HEK293T (cell line): ENCODE data around the gene PROCA1.

Experiments
- CTCF ChIA-PET: fragments of 350-600 bp; formaldehyde crosslinking; extraction: SDS; loops from one replicate; lab custom pipeline; 2021; ENCODE audit warnings: antibody characterized with exemption, inconsistent platforms; lab: Yijun Ruan, JAX
- POLR2A ChIA-PET: fragments of 350-600 bp; formaldehyde crosslinking; extraction: SDS; loops from one replicate; lab custom pipeline; 2020; ENCODE audit warnings: antibody characterized with exemption, inconsistent platforms; lab: Yijun Ruan, JAX
- DNase-seq: peaks from one replicate; pipeline ENCODE4 v3.0.0; 2012; ENCODE audit warnings: mixed read lengths; ENCODE audit errors: extremely low spot score
- ARNT ChIP-seq: fragments of 450-650 bp; IDR thresholded peaks from 2 replicates; pipeline ENCODE4 v1.6.1; 2017; ENCODE audit warnings: mild to moderate bottlenecking
- BHLHE40 ChIP-seq: fragments of 450-650 bp; IDR thresholded peaks from 2 replicates; pipeline ENCODE4 v1.6.1; 2016; ENCODE audit warnings: mild to moderate bottlenecking, moderate library complexity, borderline replicate concordance
- CTBP1 ChIP-seq: fragments of 450-650 bp; IDR thresholded peaks from 2 replicates; pipeline ENCODE4 v1.6.1; 2016; ENCODE audit warnings: borderline replicate concordance
- ELF4 ChIP-seq: fragments of 450-650 bp; IDR thresholded peaks from 2 replicates; pipeline ENCODE4 v1.6.1; 2017; ENCODE audit warnings: antibody characterized with exemption
- FOXA1 ChIP-seq: fragments of 450-650 bp; IDR thresholded peaks from 2 replicates; pipeline ENCODE4 v1.6.1; 2016; ENCODE audit warnings: mild to moderate bottlenecking
- FOXK2 ChIP-seq: fragments of 450-650 bp; IDR thresholded peaks from 2 replicates; pipeline ENCODE4 v1.6.1; 2016; ENCODE audit warnings: mild to moderate bottlenecking
- FOXM1 ChIP-seq: fragments of 450-650 bp; IDR thresholded peaks from 2 replicates; pipeline ENCODE4 v1.6.1; 2017; ENCODE audit warnings: mild to moderate bottlenecking, borderline replicate concordance
- HDGF ChIP-seq: fragments of 450-650 bp; IDR thresholded peaks from 2 replicates; pipeline ENCODE4 v1.6.1; 2017; ENCODE audit warnings: antibody characterized with exemption, borderline replicate concordance
- L3MBTL2 ChIP-seq: fragments of 450-650 bp; conservative IDR thresholded peaks from 2 replicates; pipeline ENCODE4 v1.6.1; 2016; ENCODE audit warnings: mild to moderate bottlenecking
- LEF1 ChIP-seq: fragments of 450-650 bp; IDR thresholded peaks from 2 replicates; pipeline ENCODE4 v1.6.1; 2017; ENCODE audit warnings: mild to moderate bottlenecking, borderline replicate concordance
- NFRKB ChIP-seq: fragments of 450-650 bp; IDR thresholded peaks from 2 replicates; pipeline ENCODE4 v1.6.1; 2016; ENCODE audit warnings: mild to moderate bottlenecking, moderate library complexity
- PKNOX1 ChIP-seq: fragments of 450-650 bp; IDR thresholded peaks from 2 replicates; pipeline ENCODE4 v1.6.1; 2016
- SP1 ChIP-seq: fragments of 450-650 bp; IDR thresholded peaks from 2 replicates; pipeline ENCODE4 v1.6.1; 2017
- SUZ12 ChIP-seq: fragments of 450-650 bp; IDR thresholded peaks from 2 replicates; pipeline ENCODE4 v1.6.1; 2016; ENCODE audit warnings: mild to moderate bottlenecking
- TARDBP ChIP-seq: fragments of 450-650 bp; IDR thresholded peaks from 2 replicates; pipeline ENCODE4 v1.6.1; 2016
- ZNF384 ChIP-seq: fragments of 450-650 bp; IDR thresholded peaks from 2 replicates; pipeline ENCODE4 v1.6.1; 2016

Gene PROCA1

GRCh38 chr17:28657756-28658155 is 53.9 kb downstream of the PROCA1 start:
- no peak for DNase-seq
- ChIA-PET POLR2A (interaction anchor here (1.6 kb wide), 1 partner anchor 13 kb away, joined by 8 read pairs; the partner anchor contains the start of gene BLTP2), CTCF (no interaction called here)
- no peak for TF ChIP-seq SP1
- TF ChIP-seq HDGF, result no peak
- TF ChIP-seq ZNF384, result no peak
- no peak for TF ChIP-seq LEF1
- TF ChIP-seq FOXA1, result no peak
- TF ChIP-seq ELF4, result no peak
- no peak for TF ChIP-seq SUZ12
- no peak for TF ChIP-seq CTBP1
- TF ChIP-seq L3MBTL2, result no peak
- TF ChIP-seq BHLHE40, result no peak
- TF ChIP-seq FOXM1, result no peak
- TF ChIP-seq PKNOX1, result no peak
- TF ChIP-seq ARNT, result no peak
- no peak for TF ChIP-seq FOXK2
- no peak for TF ChIP-seq NFRKB
- no peak for TF ChIP-seq TARDBP

GRCh38 chr17:28655160-28655559 is 56.5 kb downstream of the PROCA1 start:
- ChIA-PET CTCF (no interaction called here), POLR2A (interaction anchor here (1.3 kb wide), 1 partner anchor 11 kb away, joined by 4 read pairs; no protein-coding TSS in a partner anchor)
- TF ChIP-seq SP1 (no peak), PKNOX1 (no peak), FOXA1 (no peak), BHLHE40 (no peak), ZNF384 (no peak), L3MBTL2 (no peak), TARDBP (no peak), CTBP1 (no peak), NFRKB (no peak), ARNT (no peak), HDGF (no peak), SUZ12 (no peak), FOXM1 (no peak)
- DNase-seq, result no peak
